H1 (cell line): ENCODE data around the gene PDE4DIP.
"Not testable (repeated sequence)": the region's sequence is repeated elsewhere in the genome, so short reads cannot be mapped to it uniquely, and the experiment has no call there.

Experiments used
- BACH1 ChIP-seq: IDR thresholded peaks from 2 replicates; pipeline ENCODE4 v1.6.1; 2012; ENCODE audit warnings: low read length, improper control_type of control experiment
- GTF2F1 ChIP-seq: IDR thresholded peaks from 2 replicates; pipeline ENCODE4 v1.6.1; 2012; ENCODE audit warnings: low read depth, low read length, improper control_type of control experiment, borderline replicate concordance
- HDAC6 ChIP-seq: IDR thresholded peaks from one replicate; pipeline ENCODE4 v1.7.1; 2012; ENCODE audit warnings: low read depth, mild to moderate bottlenecking, inconsistent platforms, low read length, moderate library complexity
- MAFK ChIP-seq: IDR thresholded peaks from 2 replicates; pipeline ENCODE4 v1.6.1; 2012; ENCODE audit warnings: low read depth, mild to moderate bottlenecking, improper control_type of control experiment, low read length
- POLR2A ChIP-seq, 2 experiments: IDR thresholded peaks; 1 replicate in 1 of 2; 2 replicates in 1 of 2; pipeline ENCODE4 v1.6.1; 2011; ENCODE audit warnings: low read depth in 2 of 2, low read length in 2 of 2, mild to moderate bottlenecking in 2 of 2; ENCODE audit errors: control extremely low read depth in 1 of 2
- POLR2AphosphoS5 ChIP-seq: IDR thresholded peaks from 2 replicates; pipeline ENCODE4 v1.6.1; 2011; ENCODE audit warnings: low read depth, low read length
- TF ChIP-seq, protein P1 (sequence below), 3 experiments: IDR thresholded peaks; 1 replicate in 2 of 3; 2 replicates in 1 of 3; pipeline versions ENCODE4 v1.5.1 to v1.6.1; 2011; ENCODE audit warnings: low read length in 3 of 3, mild to moderate bottlenecking in 3 of 3, inconsistent platforms in 2 of 3, low read depth in 1 of 3, moderate library complexity in 1 of 3; ENCODE audit not compliant: insufficient read depth in 1 of 3; ENCODE audit errors: control extremely low read depth in 1 of 3

DNA sequence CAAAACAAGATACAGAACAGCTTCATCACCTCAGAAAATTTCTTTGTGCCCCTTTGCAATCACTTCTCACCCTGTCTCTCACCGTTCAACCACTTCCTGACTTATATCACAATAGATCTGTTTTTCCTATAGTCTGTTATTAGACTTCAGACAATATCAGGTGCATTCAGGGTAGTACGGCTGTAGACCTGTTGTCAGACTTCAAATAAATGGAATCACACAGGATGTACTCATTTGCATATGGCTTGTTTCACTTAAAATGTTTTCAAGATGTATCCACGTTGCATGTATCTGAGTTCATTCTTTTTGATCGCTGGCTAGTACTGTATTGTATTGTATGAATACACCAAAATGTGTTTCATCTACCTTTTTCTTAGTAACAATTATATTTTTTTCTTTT lies 104.5 kb downstream of the PDE4DIP start:
- TF ChIP-seq MAFK; HDAC6; POLR2AphosphoS5; POLR2A (IDR thresholded peaks at IDR 0.05; ENCODE audit: control extremely low read depth in 1 of 2, low read depth in 2 of 2, low read length in 2 of 2); GTF2F1; BACH1: not testable (repeated sequence)
- TF ChIP-seq, protein P1, sequence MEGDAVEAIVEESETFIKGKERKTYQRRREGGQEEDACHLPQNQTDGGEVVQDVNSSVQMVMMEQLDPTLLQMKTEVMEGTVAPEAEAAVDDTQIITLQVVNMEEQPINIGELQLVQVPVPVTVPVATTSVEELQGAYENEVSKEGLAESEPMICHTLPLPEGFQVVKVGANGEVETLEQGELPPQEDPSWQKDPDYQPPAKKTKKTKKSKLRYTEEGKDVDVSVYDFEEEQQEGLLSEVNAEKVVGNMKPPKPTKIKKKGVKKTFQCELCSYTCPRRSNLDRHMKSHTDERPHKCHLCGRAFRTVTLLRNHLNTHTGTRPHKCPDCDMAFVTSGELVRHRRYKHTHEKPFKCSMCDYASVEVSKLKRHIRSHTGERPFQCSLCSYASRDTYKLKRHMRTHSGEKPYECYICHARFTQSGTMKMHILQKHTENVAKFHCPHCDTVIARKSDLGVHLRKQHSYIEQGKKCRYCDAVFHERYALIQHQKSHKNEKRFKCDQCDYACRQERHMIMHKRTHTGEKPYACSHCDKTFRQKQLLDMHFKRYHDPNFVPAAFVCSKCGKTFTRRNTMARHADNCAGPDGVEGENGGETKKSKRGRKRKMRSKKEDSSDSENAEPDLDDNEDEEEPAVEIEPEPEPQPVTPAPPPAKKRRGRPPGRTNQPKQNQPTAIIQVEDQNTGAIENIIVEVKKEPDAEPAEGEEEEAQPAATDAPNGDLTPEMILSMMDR (IDR thresholded peaks at IDR 0.05; ENCODE audit: control extremely low read depth in 1 of 3, insufficient read depth in 1 of 3, low read depth in 1 of 3, low read length in 3 of 3), result not testable (repeated sequence)
